ENCODE results near the gene WBP4. TPM values are rescaled to one million over a fixed set of nuclear protein-coding genes. Genes with fewer than 3 reads are reported as not detected.

WBP4 gene
- total and polyA plus RNA-seq, 2 of the 13 experiments (the other 11 are each of a cell fraction or from before 2014, with no cell fraction given) = 6.7 to 11.7 TPM

GRCh38 chr13:41132512-41133152, 71.3 kb downstream of the WBP4 start, which contains the start of gene KBTBD6 (continued):
- no peak for TF ChIP-seq ZBTB39 (CRISPR knock-in tag; IDR thresholded peaks at IDR 0.05)
- peak; percentile 57; the same call in 1 of the 2 replicates for TF ChIP-seq GFI1 (CRISPR knock-in tag; IDR thresholded peaks at IDR 0.05; ENCODE audit: borderline replicate concordance)
- TF ChIP-seq ZSCAN12 (CRISPR knock-in tag; IDR thresholded peaks at IDR 0.05) = no peak
- TF ChIP-seq ZNF33A (CRISPR knock-in tag; IDR thresholded peaks at IDR 0.05; ENCODE audit: borderline replicate concordance) = no peak
- peak; percentile 96 for TF ChIP-seq KAT8 (CRISPR knock-in tag; IDR thresholded peaks at IDR 0.05)
- no peak for TF ChIP-seq ZNF75D (CRISPR knock-in tag; IDR thresholded peaks at IDR 0.05; ENCODE audit: borderline replicate concordance)
- TF ChIP-seq NBN (conservative IDR thresholded peaks at IDR 0.05) = no peak
- TF ChIP-seq ZNF543 (CRISPR knock-in tag; IDR thresholded peaks at IDR 0.05) = 0 out of 2 replicates have a peak, but pooled peaks have one; percentile 36
- no peak for TF ChIP-seq ZNF3 (CRISPR knock-in tag; IDR thresholded peaks at IDR 0.05)
- peak; percentile 17; the same call in 1 of the 2 replicates for TF ChIP-seq HNF4A (CRISPR knock-in tag; IDR thresholded peaks at IDR 0.05)
- peak; percentile 74; the same call in 1 of the 2 replicates for TF ChIP-seq ZBTB25 (CRISPR knock-in tag; IDR thresholded peaks at IDR 0.05)
- no peak for TF ChIP-seq SNAI1 (CRISPR knock-in tag; IDR thresholded peaks at IDR 0.05; ENCODE audit: borderline replicate concordance)
- peak; percentile 88 for TF ChIP-seq FOSL2 (CRISPR knock-in tag; IDR thresholded peaks at IDR 0.05)
- TF ChIP-seq ZNF704 (CRISPR knock-in tag; IDR thresholded peaks at IDR 0.05; ENCODE audit: borderline replicate concordance) = no peak; the same call in 1 of the 2 replicates
- peak; percentile 35; the same call in 1 of the 2 replicates for TF ChIP-seq MAF1 (CRISPR knock-in tag; IDR thresholded peaks at IDR 0.05; ENCODE audit: borderline replicate concordance)
- TF ChIP-seq NFYC (CRISPR knock-in tag; IDR thresholded peaks at IDR 0.05) = peak; percentile 58
- TF ChIP-seq MXD1 (CRISPR knock-in tag; IDR thresholded peaks at IDR 0.05) = no peak
- TF ChIP-seq NFRKB (IDR thresholded peaks at IDR 0.05) = no peak
- no peak; the same call in 1 of the 2 replicates for TF ChIP-seq RFXAP (CRISPR knock-in tag; IDR thresholded peaks at IDR 0.05; ENCODE audit: borderline replicate concordance)
- TF ChIP-seq LCORL (IDR thresholded peaks at IDR 0.05) = no peak
- no peak for TF ChIP-seq LCORL (CRISPR knock-in tag; IDR thresholded peaks at IDR 0.05)
- TF ChIP-seq WIZ (CRISPR knock-in tag; IDR thresholded peaks at IDR 0.05) = no peak
- TF ChIP-seq PAX8 (CRISPR knock-in tag; IDR thresholded peaks at IDR 0.05; ENCODE audit: borderline replicate concordance) = no peak
- TF ChIP-seq THAP11 (CRISPR knock-in tag; IDR thresholded peaks at IDR 0.05) = peak; percentile 99
- TF ChIP-seq ZNF513 (CRISPR knock-in tag; conservative IDR thresholded peaks at IDR 0.05) = no peak; the same call in 1 of the 2 replicates
- no peak for TF ChIP-seq ZSCAN30 (CRISPR knock-in tag; IDR thresholded peaks at IDR 0.05)

Data from HepG2 (cell line).